ENCODE data around the gene OLFML2B.

Gene OLFML2B

DNA sequence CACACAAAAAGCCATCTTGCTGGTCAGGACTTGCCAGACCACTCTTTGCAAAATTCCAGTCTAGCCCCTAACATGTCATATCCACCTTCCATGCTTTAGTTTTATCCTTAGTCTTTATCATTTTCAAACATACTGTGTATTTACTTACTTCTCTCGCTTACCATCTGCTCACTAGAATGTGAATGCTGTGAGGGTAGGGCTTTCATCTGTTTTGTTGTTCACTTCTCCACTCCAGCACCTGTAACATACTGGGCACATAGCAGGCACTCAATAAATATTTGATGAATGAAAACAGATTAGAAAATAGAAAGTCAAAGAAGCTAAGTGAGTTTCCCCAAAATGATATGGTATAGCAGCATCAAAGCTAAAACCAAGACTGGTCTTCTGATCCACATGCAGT is 79.9 kb downstream of the OLFML2B start:
- Histone ChIP-seq H3K27ac (ENCODE audit: low read length) (no peak overlapping the region), H4K20me1 (ENCODE audit: insufficient read depth, low read length) (no peaks in the 10 kb centered on the region), H3K27me3 (ENCODE audit: insufficient read depth, low read length, poor library complexity) (no peaks in the 10 kb centered on the region), H3K4me1 (ENCODE audit: insufficient read depth, low read length) (no peaks in the 10 kb centered on the region), H3K9me3 (ENCODE audit: insufficient read depth, low read length, severe bottlenecking) (no peaks in the 10 kb centered on the region), H3K36me3 (ENCODE audit: insufficient read depth, low read length) (peaks cover 17% of the 10 kb centered on the region; the same call in 1 of the 2 replicates), H3K79me2 (ENCODE audit: insufficient read depth, low read length) (no peaks in the 10 kb centered on the region), H2AFZ (ENCODE audit: low read depth, low read length) (no peak overlapping the region), H3K9ac (ENCODE audit: low read depth, low read length) (no peak overlapping the region), H3K4me2 (ENCODE audit: insufficient read depth, low read length) (no peak overlapping the region), H3K4me3 (ENCODE audit: low read depth in 1 of 2, low read length in 2 of 2) (no peak overlapping the region)
- DNase-seq (no peak), ATAC-seq (ENCODE audit: insufficient read depth, low read depth) (no peak)
- TF ChIP-seq, protein P1, sequence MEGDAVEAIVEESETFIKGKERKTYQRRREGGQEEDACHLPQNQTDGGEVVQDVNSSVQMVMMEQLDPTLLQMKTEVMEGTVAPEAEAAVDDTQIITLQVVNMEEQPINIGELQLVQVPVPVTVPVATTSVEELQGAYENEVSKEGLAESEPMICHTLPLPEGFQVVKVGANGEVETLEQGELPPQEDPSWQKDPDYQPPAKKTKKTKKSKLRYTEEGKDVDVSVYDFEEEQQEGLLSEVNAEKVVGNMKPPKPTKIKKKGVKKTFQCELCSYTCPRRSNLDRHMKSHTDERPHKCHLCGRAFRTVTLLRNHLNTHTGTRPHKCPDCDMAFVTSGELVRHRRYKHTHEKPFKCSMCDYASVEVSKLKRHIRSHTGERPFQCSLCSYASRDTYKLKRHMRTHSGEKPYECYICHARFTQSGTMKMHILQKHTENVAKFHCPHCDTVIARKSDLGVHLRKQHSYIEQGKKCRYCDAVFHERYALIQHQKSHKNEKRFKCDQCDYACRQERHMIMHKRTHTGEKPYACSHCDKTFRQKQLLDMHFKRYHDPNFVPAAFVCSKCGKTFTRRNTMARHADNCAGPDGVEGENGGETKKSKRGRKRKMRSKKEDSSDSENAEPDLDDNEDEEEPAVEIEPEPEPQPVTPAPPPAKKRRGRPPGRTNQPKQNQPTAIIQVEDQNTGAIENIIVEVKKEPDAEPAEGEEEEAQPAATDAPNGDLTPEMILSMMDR (IDR thresholded peaks at IDR 0.05; ENCODE audit: borderline replicate concordance, extremely low read depth, low read length, poor library complexity, severe bottlenecking) = no peak
- TF ChIP-seq EZH2 (IDR thresholded peaks at IDR 0.05; ENCODE audit: borderline replicate concordance, low read depth, low read length, severe bottlenecking) = no peak

DNA sequence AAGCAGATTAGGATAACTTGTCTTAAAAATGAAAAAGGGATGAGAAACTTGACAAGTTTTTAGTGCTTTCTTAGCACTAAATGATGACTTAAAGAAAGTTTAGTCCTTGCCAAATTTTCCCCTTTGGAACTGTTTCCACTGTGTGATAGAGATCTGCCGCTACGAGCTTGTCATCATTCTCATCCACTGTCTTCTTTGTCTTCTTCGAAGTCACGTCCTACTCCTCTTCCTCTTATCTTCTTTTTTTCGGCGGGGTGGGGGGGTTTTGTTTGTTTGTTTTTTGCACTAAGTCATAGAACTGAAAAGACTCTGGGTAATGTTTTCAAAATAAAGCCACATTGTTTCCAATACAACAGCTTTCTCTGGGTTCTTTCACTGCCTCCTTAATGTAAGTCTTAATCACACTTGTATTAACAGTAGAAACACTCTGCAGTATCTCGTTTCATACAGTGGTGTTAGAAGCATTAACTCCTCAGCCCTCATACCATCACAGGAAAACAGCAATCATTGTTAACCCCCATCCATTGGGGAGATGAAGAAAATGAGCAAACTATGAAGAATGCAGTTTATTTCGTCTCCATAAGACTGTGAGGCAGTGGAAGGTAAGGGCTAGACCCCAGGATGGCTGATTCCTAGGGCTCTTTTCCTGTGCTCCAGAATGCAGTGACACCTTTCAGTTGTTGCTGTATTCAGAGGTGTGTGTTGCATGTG is 81.8 kb downstream of the OLFML2B start:
- Histone ChIP-seq H2AFZ (ENCODE audit: low read depth, low read length) (no peak overlapping the region), H3K27me3 (ENCODE audit: insufficient read depth, low read length, poor library complexity) (no peaks in the 10 kb centered on the region), H3K9me3 (ENCODE audit: insufficient read depth, low read length, severe bottlenecking) (no peaks in the 10 kb centered on the region), H3K79me2 (ENCODE audit: insufficient read depth, low read length) (no peaks in the 10 kb centered on the region), H4K20me1 (ENCODE audit: insufficient read depth, low read length) (no peaks in the 10 kb centered on the region), H3K4me2 (ENCODE audit: insufficient read depth, low read length) (no peak overlapping the region), H3K4me1 (ENCODE audit: insufficient read depth, low read length) (no peaks in the 10 kb centered on the region), H3K9ac (ENCODE audit: low read depth, low read length) (no peak overlapping the region), H3K4me3 (ENCODE audit: low read depth in 1 of 2, low read length in 2 of 2) (no peak overlapping the region), H3K36me3 (ENCODE audit: insufficient read depth, low read length) (peaks cover 18% of the 10 kb centered on the region; the same call in 1 of the 2 replicates), H3K27ac (ENCODE audit: low read length) (no peak overlapping the region)
- ATAC-seq (ENCODE audit: insufficient read depth, low read depth) (no peak), DNase-seq (no peak)
- no peak for TF ChIP-seq EZH2 (IDR thresholded peaks at IDR 0.05; ENCODE audit: borderline replicate concordance, low read depth, low read length, severe bottlenecking)
- TF ChIP-seq, protein P1 (IDR thresholded peaks at IDR 0.05; ENCODE audit: borderline replicate concordance, extremely low read depth, low read length, poor library complexity, severe bottlenecking) = no peak

DNA sequence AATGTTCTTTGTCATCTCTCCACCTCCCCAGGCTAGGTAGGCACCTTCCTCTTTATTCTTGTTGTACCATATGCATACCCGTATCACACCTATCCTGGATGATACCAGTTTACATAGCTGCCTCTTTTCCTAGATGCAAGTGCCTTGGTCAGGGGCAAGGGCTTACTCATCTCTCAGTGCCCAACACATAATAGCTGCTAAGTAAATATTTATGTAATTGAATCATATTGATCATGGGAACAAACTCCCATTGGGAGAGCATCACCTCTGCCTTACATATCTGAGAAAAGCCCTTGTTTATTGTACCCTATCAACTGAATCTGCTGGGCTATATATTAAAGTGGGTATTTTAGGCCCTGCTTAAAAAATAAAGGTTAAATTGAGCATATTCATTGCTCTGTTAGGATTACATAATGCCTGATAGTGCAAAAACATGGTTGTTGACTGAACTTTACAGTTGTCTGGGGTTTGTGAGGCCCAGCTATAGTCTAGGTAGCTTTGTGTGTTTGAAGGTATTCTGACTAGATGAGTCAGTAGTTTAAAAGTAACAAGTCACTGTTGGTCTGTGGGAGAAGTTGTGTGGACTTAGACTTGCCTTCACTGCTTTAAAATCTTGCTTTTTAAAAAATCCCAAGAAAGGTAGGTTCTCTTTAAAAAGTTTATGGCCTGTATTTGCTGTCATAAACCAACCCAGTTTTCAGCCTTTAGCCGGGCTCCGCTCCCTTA is 82.6 kb downstream of the OLFML2B start:
- peaks cover 21% of the 10 kb centered on the region; the same call in 1 of the 2 replicates for H3K36me3 ChIP-seq (ENCODE audit: insufficient read depth, low read length)
- H3K4me1 ChIP-seq (ENCODE audit: insufficient read depth, low read length) = no peaks in the 10 kb centered on the region
- no peak overlapping the region for H3K9ac ChIP-seq (ENCODE audit: low read depth, low read length)
- no peak overlapping the region for H2AFZ ChIP-seq (ENCODE audit: low read depth, low read length)
- no peaks in the 10 kb centered on the region for H3K79me2 ChIP-seq (ENCODE audit: insufficient read depth, low read length)
- TF ChIP-seq EZH2 (IDR thresholded peaks at IDR 0.05; ENCODE audit: borderline replicate concordance, low read depth, low read length, severe bottlenecking) = no peak
- TF ChIP-seq, protein P1 (IDR thresholded peaks at IDR 0.05; ENCODE audit: borderline replicate concordance, extremely low read depth, low read length, poor library complexity, severe bottlenecking) = no peak
- H3K4me2 ChIP-seq (ENCODE audit: insufficient read depth, low read length) = no peak overlapping the region
- H4K20me1 ChIP-seq (ENCODE audit: insufficient read depth, low read length) = no peaks in the 10 kb centered on the region
- no peaks in the 10 kb centered on the region for H3K9me3 ChIP-seq (ENCODE audit: insufficient read depth, low read length, severe bottlenecking)
- DNase-seq (no peak), ATAC-seq (ENCODE audit: insufficient read depth, low read depth) (no peak)
- H3K27ac ChIP-seq (ENCODE audit: low read length) = no peak overlapping the region
- no peaks in the 10 kb centered on the region for H3K27me3 ChIP-seq (ENCODE audit: insufficient read depth, low read length, poor library complexity)
- H3K4me3 ChIP-seq (ENCODE audit: low read depth in 1 of 2, low read length in 2 of 2) = no peak overlapping the region
